ACC112 (cell line): Measurements from ENCODE around the gene CSH2.
A peak's percentile ranks its signal among the peaks of the same experiment; 100 is the strongest.

Experiments used
- H2AFZ ChIP-seq: fragments of 200-600 bp; sonication (generic); one replicate; pipeline ENCODE4 v1.6.0; 2017; ENCODE audit warnings: antibody characterized with exemption, low read length; ENCODE audit not compliant: unreplicated experiment
- H3K27ac ChIP-seq: fragments of 200-600 bp; sonication (generic); 2 replicates; pipeline ENCODE4 v1.5.1; 2014; ENCODE audit warnings: low read depth, mild to moderate bottlenecking, antibody characterized with exemption, low read length, moderate library complexity
- H3K27me3 ChIP-seq: fragments of 200-600 bp; sonication (generic); 2 replicates; pipeline ENCODE4 v1.6.1; 2014; ENCODE audit warnings: mild to moderate bottlenecking, antibody characterized with exemption, low read length, moderate library complexity, mixed read lengths; ENCODE audit not compliant: insufficient read depth
- H3K36me3 ChIP-seq: fragments of 200-600 bp; sonication (generic); 2 replicates; pipeline ENCODE4 v1.6.1; 2016; ENCODE audit warnings: mild to moderate bottlenecking, antibody characterized with exemption, low read length, moderate library complexity, mixed read lengths; ENCODE audit not compliant: insufficient read depth
- H3K4me1 ChIP-seq: fragments of 200-600 bp; sonication (generic); one replicate; pipeline ENCODE4 v1.6.1; 2016; ENCODE audit warnings: low read length, mixed read lengths; ENCODE audit not compliant: insufficient read depth, unreplicated experiment, control insufficient read depth
- H3K4me3 ChIP-seq: fragments of 200-600 bp; sonication (generic); 2 replicates; pipeline ENCODE4 v1.5.1; 2014; ENCODE audit warnings: mild to moderate bottlenecking, low read depth, low read length
- H3K79me2 ChIP-seq: fragments of 200-600 bp; sonication (generic); one replicate; pipeline ENCODE4 v1.6.0; 2016; ENCODE audit warnings: low read length; ENCODE audit not compliant: control insufficient read depth, unreplicated experiment, insufficient read depth

CSH2 gene

DNA sequence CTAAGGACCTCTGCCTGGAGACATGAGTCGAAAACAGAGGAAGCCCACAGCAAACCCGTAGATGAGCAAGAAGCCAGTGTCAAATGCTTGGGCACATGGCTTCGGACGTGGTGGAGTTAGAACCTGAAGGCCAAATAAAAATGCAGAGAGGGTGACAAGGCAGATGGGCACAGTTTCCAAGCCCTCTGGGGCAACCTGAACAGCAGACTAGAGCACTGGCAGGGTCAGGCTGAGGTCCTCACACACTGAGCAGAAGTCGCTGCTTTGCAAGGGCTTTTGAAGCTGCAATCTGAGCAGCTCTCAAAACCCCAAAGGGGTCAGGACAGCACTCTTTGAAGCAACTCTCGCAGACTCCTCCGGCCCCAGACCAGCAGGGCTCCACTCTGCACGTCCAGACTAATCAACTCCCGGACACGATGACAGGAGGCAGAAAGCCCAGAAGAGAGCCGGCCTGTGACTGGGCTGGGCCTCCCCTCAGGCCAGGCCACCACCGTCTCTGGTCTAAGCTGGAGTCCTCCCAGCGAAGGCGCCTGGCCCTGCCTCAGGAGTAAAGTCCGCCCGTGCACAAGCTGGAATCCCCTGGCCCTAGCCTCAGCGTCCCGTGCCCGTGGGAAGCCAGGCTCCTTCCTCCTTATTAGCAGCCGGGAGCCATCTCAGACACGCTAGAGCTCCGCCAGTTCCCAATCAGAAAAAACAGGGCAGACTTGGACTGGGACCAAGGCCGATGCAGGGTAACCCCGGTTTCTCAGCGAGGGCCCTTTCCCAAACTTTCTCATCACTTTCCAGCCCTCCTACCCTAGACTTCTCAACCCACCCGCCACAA is 31.9 kb downstream of the CSH2 start:
- peak overlapping the region; percentile 31 for H2AFZ ChIP-seq
- no peaks in the 10 kb centered on the region for H3K36me3 ChIP-seq
- H3K4me1 ChIP-seq: peaks cover 47% of the 10 kb centered on the region
- peak overlapping the region; percentile 85 for H3K4me3 ChIP-seq
- peaks cover 48% of the 10 kb centered on the region for H3K79me2 ChIP-seq
- H3K27ac ChIP-seq: peak overlapping the region; percentile 77
- no peaks in the 10 kb centered on the region for H3K27me3 ChIP-seq

DNA sequence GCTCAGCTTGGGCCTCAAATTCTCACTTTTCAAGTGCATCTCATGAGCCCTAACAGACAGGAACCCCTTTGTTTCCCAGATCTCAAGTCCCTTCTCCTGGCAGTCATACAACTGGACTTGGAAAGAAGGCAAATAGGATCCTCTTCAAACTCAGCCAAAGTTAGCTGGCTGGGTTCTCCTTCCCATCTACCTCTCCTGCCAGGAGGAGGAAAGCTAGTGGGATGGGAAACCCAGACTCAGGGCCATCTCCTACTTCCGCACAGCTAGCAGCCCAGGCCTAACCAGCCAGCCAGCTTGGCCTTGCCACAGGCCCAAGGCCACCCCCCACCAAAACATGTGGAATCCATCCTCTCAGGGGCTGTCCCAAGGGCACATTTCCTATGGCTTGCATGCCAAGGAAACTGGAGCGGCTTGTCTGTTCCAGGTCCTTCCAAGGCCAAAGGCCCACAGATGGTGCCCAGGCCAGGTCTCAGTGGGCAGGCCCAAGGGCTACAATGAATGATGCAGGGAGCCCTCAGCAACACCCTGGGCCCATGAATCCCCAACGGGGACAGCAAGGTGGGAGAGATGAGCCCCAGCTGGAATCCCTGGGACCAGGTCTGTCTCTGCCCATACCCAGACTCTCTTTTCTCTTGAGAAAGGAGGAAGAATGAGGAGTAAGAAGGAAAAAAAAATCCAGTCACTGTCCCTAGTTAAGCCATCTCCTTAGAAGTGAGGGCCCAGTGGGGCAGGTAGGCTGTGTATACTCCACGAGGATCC is 32.7 kb downstream of the CSH2 start:
- H3K79me2 ChIP-seq: peaks cover 50% of the 10 kb centered on the region
- no peaks in the 10 kb centered on the region for H3K27me3 ChIP-seq
- H3K27ac ChIP-seq: peak overlapping the region; percentile 77
- H3K36me3 ChIP-seq: no peaks in the 10 kb centered on the region
- no peak overlapping the region for H2AFZ ChIP-seq
- H3K4me1 ChIP-seq: peaks cover 47% of the 10 kb centered on the region
- H3K4me3 ChIP-seq: peak overlapping the region; percentile 85

- H3K79me2 ChIP-seq: peaks cover 50% of the 10 kb centered on the region
- peak overlapping the region; percentile 53 for H3K4me3 ChIP-seq
- H3K4me1 ChIP-seq: peaks cover 39% of the 10 kb centered on the region
Measured at GRCh38 chr17:63838631-63839171, 34.8 kb downstream of the CSH2 start.

DNA sequence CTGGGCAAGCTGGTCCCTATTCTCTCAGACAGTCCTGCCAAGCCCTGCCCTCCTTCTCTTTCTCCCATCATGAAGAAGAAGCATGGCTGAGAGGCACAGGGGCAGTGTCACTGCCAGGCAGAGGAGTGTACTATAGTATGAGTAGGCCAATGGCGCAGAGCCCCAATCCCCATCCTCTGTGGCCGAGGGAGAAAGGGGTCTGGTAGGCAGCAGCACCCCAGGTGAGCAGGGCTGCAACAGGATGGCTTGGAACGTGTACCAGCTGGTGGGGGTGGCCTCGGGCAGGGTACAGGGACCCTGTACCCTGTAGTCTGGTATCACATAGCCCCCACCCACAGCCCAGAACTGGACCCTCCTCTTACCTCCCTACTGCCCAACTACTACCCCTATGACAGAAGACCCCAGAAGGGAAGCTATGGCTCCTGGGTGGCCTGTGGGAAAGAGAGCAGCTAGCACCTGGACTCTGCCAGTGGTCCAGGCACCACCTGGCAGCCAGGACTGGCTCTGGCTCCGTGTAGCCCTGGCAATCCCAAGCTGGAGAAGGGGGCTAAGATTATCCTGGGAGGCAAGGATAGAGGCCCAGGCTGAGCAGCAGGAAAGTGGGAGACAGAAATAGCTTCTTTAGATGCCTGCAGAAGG is 35.4 kb downstream of the CSH2 start:
- no peaks in the 10 kb centered on the region for H3K27me3 ChIP-seq
- peak overlapping the region; percentile 77; the same call in 1 of the 2 replicates for H3K27ac ChIP-seq
- no peak overlapping the region for H2AFZ ChIP-seq
- peaks cover 3% of the 10 kb centered on the region; the same call in 1 of the 2 replicates for H3K36me3 ChIP-seq
- H3K4me1 ChIP-seq: peaks cover 37% of the 10 kb centered on the region
- peaks cover 50% of the 10 kb centered on the region for H3K79me2 ChIP-seq
- H3K4me3 ChIP-seq: peak overlapping the region; percentile 15; the same call in 1 of the 2 replicates

More at GRCh38 chr17:63838631-63839171, 34.8 kb downstream of the CSH2 start:
- H3K36me3 ChIP-seq: peaks cover 3% of the 10 kb centered on the region; the same call in 1 of the 2 replicates
- H3K27ac ChIP-seq: peak overlapping the region; percentile 77
- H3K27me3 ChIP-seq: no peaks in the 10 kb centered on the region
- no peak overlapping the region for H2AFZ ChIP-seq

DNA sequence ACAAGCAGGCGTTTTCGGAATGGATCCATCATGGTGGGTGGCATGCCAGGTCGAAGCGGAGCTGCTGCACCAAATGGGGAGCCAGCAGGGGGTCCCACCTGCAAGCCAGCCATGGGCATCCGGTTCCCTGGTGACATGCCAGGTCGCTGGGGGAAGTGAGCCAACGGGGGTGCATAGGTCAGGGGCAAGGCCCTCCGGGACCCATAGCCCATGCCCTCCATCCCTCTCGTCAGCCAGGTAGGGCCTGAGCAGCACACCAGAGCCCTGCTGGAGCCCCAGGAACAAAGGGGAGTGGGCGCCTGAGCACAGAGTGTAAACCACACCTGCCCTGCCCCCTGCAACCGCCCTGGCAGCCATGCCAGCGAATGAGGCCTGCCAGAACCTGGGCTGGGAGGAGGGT is 36.0 kb downstream of the CSH2 start:
- H3K27ac ChIP-seq: no peak overlapping the region
- peaks cover 37% of the 10 kb centered on the region for H3K4me1 ChIP-seq
- H3K4me3 ChIP-seq: no peak overlapping the region
- peaks cover 50% of the 10 kb centered on the region for H3K79me2 ChIP-seq
- H3K36me3 ChIP-seq: peaks cover 3% of the 10 kb centered on the region; the same call in 1 of the 2 replicates
- H2AFZ ChIP-seq: no peak overlapping the region
- H3K27me3 ChIP-seq: no peaks in the 10 kb centered on the region

GRCh38 chr17:63836811-63837210 is 36.7 kb downstream of the CSH2 start:
- peaks cover 7% of the 10 kb centered on the region; the same call in 1 of the 2 replicates for H3K36me3 ChIP-seq
- H2AFZ ChIP-seq: no peak overlapping the region
- H3K79me2 ChIP-seq: peaks cover 45% of the 10 kb centered on the region
- H3K4me1 ChIP-seq: peaks cover 37% of the 10 kb centered on the region
- H3K27me3 ChIP-seq: no peaks in the 10 kb centered on the region
- no peak overlapping the region for H3K4me3 ChIP-seq
- H3K27ac ChIP-seq: no peak overlapping the region

GRCh38 chr17:63835167-63835720 is 38.2 kb downstream of the CSH2 start:
- H3K79me2 ChIP-seq: peaks cover 29% of the 10 kb centered on the region
- peaks cover 17% of the 10 kb centered on the region; the same call in 1 of the 2 replicates for H3K36me3 ChIP-seq

DNA sequence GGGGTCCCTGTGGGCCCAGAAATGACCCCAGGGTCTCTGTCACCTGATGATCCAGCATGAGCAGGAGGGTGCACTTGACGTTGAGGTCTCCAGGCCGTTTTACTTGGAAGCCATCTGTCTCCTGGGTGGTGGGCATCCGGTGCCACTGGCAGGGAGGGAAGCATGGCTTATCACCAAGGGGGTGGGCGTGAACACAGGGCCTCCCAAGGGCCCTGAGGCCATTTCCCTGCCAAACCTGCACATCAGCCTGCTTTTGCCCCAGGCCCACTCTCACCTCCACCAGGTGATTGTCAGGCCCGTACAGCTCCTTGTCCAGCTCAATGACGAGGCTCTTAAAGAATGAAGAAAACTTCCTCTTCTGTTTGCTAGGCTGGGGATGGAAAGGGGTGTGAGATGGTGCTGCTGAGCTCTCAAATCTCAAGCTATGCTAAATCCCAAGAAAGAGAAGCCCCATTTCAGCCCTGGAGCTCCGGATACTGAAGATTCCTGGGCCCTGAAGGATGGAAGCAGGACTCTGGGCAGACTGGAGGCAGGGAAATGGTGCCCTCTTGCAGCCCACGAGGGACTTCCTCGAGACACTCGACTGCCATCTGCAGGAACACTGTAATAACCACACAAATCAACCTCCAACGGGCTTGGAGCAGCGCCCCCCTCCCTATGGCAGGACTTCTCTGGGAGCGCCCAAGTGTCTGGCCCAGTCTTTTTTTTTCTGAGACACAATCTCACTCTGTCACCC is 38.9 kb downstream of the CSH2 start:
- H3K36me3 ChIP-seq: peaks cover 17% of the 10 kb centered on the region; the same call in 1 of the 2 replicates
- no peak overlapping the region for H3K4me3 ChIP-seq
- peaks cover 29% of the 10 kb centered on the region for H3K79me2 ChIP-seq
- H3K27me3 ChIP-seq: no peaks in the 10 kb centered on the region
- no peak overlapping the region for H2AFZ ChIP-seq
- no peak overlapping the region for H3K27ac ChIP-seq
- peaks cover 20% of the 10 kb centered on the region for H3K4me1 ChIP-seq

More at GRCh38 chr17:63835167-63835720, 38.2 kb downstream of the CSH2 start:
- Histone ChIP-seq H3K4me1 (peaks cover 26% of the 10 kb centered on the region), H3K27me3 (no peaks in the 10 kb centered on the region), H3K27ac (no peak overlapping the region), H2AFZ (no peak overlapping the region), H3K4me3 (no peak overlapping the region)

GRCh38 chr17:63833741-63834373 is 39.6 kb downstream of the CSH2 start:
- H3K27ac ChIP-seq: no peak overlapping the region
- peaks cover 22% of the 10 kb centered on the region; the same call in 1 of the 2 replicates for H3K36me3 ChIP-seq
- no peaks in the 10 kb centered on the region for H3K27me3 ChIP-seq
- peaks cover 34% of the 10 kb centered on the region for H3K79me2 ChIP-seq
- H3K4me3 ChIP-seq: no peak overlapping the region
- no peak overlapping the region for H2AFZ ChIP-seq
- peaks cover 16% of the 10 kb centered on the region for H3K4me1 ChIP-seq
